RWPE1 (cell line): Measurements from ENCODE around the gene AP2B1.
A peak's percentile ranks its signal among the peaks of the same experiment; 100 is the strongest.

Experiments
- CTCF ChIA-PET: fragments of 350-600 bp; sonication (Branson Sonifier 250); formaldehyde crosslinking; extraction: SDS; loops from one replicate; lab custom pipeline; 2021; lab: Yijun Ruan, JAX
- POLR2A ChIA-PET: fragments of 400-600 bp; formaldehyde crosslinking; extraction: SDS; loops from one replicate; lab custom pipeline; 2020; ENCODE audit warnings: antibody characterized with exemption; ENCODE audit not compliant: low non-redundant PET; lab: Yijun Ruan, JAX
- DNase-seq: peaks from one replicate; pipeline ENCODE4 v3.0.0; 2012; ENCODE audit warnings: low spot score
- H3K27ac ChIP-seq: fragments of 450-650 bp; 2 replicates; pipeline ENCODE4 v1.5.1; 2017
- TF ChIP-seq, protein P1 (sequence below): fragments of 450-650 bp; conservative IDR thresholded peaks from 2 replicates; pipeline ENCODE4 v1.5.1; 2017; ENCODE audit warnings: low read depth, mild to moderate bottlenecking

Gene AP2B1

DNA sequence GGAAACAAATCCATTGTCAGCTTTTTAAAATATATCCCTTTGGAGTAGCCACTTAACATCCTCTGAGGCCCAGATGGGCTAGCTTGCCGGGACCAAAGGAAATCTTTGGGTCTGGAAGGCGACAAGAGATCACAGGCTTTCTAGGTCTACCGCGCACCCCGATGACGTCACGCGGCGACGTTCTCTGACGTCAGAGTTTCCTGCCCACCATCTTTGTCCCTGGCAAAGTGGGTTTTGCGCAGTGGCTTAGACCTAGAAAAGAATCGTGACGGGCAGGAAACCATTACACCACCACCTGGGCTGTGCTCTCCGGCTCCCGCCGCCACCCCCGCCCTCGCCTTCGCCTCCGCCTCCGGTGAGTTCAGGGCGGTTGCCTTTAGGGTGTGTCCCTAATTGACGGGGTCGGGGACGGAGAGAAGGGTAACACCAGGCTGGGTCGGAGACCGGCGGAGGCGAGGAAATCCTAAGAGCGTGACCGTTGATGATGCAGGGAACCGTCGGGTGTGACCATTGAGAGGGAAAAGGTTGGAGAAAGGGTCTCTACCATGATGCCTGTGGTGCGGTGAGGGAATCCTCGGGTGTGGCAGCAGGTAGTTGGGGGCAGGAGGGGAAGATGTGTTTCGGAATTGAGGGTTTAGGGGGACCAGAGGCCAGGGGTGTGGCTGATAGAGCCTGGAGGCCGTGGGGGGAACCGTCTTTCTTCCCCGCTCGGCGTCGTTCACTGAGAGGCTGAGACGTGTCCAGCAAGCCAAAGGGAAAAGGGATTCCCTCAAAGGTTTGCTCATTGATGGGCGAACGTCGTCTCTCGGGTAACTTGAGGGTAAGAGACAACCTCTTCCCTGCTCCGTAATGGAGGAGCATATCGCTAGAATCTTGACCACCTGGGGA lies at the start of gene AP2B1:
Gene AP2B1, plus strand, starts transcription at position 249 of the 888 bp plus-strand sequence. CDS start 6,709 bp downstream, outside the sequence.
- CTCF ChIA-PET = interaction anchor here (0.7 to 1.2 kb wide), 2 partner anchors 160 to 177 kb away, joined by 3 to 4 read pairs; no protein-coding TSS in a partner anchor
- TF ChIP-seq, protein P1, sequence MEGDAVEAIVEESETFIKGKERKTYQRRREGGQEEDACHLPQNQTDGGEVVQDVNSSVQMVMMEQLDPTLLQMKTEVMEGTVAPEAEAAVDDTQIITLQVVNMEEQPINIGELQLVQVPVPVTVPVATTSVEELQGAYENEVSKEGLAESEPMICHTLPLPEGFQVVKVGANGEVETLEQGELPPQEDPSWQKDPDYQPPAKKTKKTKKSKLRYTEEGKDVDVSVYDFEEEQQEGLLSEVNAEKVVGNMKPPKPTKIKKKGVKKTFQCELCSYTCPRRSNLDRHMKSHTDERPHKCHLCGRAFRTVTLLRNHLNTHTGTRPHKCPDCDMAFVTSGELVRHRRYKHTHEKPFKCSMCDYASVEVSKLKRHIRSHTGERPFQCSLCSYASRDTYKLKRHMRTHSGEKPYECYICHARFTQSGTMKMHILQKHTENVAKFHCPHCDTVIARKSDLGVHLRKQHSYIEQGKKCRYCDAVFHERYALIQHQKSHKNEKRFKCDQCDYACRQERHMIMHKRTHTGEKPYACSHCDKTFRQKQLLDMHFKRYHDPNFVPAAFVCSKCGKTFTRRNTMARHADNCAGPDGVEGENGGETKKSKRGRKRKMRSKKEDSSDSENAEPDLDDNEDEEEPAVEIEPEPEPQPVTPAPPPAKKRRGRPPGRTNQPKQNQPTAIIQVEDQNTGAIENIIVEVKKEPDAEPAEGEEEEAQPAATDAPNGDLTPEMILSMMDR = no peak
- DNase-seq = peak; percentile 90
- H3K27ac ChIP-seq = peak within 1 kb of the TSS; percentile 97
- POLR2A ChIA-PET = interaction anchor here (1.1 kb wide), 1 partner anchor 9 kb away, joined by 5 read pairs; the partner anchor contains the start of gene PEX12

GRCh38 chr17:35537601-35538141 lies 49.5 kb upstream of the AP2B1 start, which contains the start of gene SLFN12L:
Gene SLFN12L (minus strand): TSS chr17:35537678. CDS start chr17:35522364, 15,314 bp downstream.
- POLR2A ChIA-PET = no interaction called here
- no peak for DNase-seq
- TF ChIP-seq, protein P1 = no peak
- no peak within 1 kb of the TSS for H3K27ac ChIP-seq
- CTCF ChIA-PET = interaction anchor here (0.5 to 1.1 kb wide), 4 partner anchors 16 to 370 kb away, joined by 3 to 4 read pairs (median 3); no protein-coding TSS in a partner anchor

DNA sequence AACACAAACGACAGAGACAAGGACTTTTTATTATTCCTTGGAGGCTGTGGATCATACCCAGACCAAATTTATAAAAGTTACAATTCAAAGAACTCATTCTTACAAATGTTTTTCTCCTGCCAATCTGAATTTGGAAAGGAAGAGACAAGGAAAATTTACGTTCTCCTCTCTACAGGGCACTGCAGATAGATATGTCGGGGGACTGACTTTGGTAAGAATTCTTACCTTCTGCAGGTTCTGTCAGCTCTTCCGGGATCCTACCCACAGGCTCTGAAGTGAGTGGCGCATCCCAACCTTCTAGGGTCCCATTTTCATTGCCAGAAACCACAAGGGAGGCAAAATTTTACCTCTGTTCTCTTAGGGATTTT lies 47.5 kb upstream of the AP2B1 start:
- POLR2A ChIA-PET = interaction anchor here (0.6 kb wide), 1 partner anchor 202 kb away, joined by 4 read pairs; no protein-coding TSS in a partner anchor

DNA sequence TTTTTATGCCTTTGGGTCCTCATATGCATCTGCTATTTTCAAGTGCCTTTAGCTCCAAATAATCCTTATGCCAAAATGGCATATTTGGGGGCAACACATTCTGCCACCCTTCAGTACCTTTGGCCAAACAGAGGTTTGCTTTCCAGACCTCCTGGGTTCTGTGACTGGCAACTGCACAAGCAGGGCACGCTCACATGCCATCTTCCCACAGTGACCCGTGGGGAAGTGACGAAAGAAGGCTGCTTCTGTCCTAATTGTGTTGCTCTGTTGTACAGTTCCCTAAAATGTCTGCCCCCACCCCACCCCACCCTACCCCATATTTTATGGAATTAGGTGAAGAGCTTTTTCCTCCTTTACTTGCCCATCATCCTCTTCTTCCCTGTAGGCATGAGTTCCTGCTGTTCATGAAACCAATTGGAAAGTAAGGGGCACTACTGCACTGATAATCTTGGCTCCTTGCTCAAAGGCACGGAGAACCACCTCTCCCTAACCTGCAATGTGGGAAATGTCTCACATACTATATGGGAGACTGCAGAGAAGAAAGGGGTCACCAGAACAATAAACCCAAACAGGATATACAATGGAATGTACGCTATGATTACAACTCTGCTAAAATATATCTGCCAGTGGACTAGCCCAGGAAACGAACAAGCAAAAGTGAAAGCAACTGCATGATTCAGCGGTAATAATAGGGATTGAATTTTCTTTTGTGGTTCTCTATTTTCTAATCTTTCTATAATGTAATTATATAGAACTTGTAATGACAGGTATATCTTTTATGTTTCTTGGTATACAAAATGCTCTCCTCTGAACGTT lies 46.3 kb upstream of the AP2B1 start:
- ChIA-PET POLR2A (no interaction called here), CTCF (interaction anchor here (0.6 kb wide), 1 partner anchor 109 kb away, joined by 3 read pairs; no protein-coding TSS in a partner anchor)
- peak; percentile 54 for DNase-seq
- H3K27ac ChIP-seq = no peak overlapping the region
- TF ChIP-seq, protein P1 = no peak

More for the DNA sequence above, 47.5 kb upstream of the AP2B1 start:
- CTCF ChIA-PET = interaction anchor here (0.6 to 1.1 kb wide), 14 partner anchors 9 to 381 kb away, joined by 3 to 7 read pairs (median 3); partner anchors contain the start of gene PEX12
- TF ChIP-seq, protein P1 = peak; percentile 37
- no peak overlapping the region for H3K27ac ChIP-seq
- DNase-seq = no peak

DNA sequence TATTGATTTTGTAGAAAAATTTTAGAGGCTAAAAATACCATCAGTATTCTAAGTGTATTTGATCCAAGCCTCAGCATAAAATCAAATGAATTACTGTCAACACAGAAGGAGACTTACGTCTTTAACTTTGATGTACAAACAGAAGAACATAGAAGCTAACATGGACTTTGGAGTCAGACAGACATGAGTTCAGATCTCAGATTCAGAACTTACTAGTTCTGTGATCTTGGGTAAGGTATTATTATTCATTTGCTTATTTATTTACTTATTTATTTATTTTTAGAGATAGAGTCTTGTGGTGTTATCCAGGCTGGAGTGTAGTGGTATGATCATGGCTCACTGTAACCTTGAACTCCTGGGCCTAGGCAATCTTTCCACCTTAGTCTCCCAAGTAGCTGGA lies 45.7 kb upstream of the AP2B1 start:
- POLR2A ChIA-PET = no interaction called here
- TF ChIP-seq, protein P1 = no peak
- CTCF ChIA-PET = interaction anchor here (0.6 kb wide), 1 partner anchor 108 kb away, joined by 3 read pairs; no protein-coding TSS in a partner anchor
- H3K27ac ChIP-seq = no peak overlapping the region
- no peak for DNase-seq
